ENCODE measurements around the gene PLD4. TPM values are rescaled to one million over a fixed set of nuclear protein-coding genes. Genes with fewer than 3 reads are reported as not detected.

The PLD4 gene
- polyA plus RNA-seq, 1 experiment = 0.01 TPM

DNA sequence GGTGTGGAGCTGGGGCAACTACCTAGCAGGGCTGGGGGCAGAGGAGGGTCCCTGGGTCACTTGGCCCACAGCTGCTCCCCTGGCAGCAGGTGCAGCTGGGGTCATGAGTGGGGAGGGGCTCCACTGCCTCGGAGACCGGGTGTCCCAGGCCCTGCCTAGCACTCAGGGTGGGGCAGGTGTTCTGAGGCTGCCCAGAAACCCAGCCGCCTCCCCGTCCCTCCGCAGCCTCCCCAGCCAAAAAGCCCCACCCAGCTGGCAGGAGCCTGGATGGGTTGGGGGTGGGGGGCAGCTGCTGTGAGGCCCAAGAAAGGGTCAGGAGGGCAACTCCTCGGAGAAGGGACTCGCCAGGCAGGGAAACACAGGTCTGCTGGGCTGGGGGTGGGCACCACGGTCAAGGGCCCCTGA, 42.3 kb downstream of the PLD4 start:
- Histone ChIP-seq H3K4me3 (ENCODE audit: low read depth, low read length) (no peak overlapping the region), H3K9me3 (ENCODE audit: control insufficient read depth, insufficient read depth, low read length) (no peaks in the 10 kb centered on the region; the same call in 1 of the 2 replicates), H3K27ac (ENCODE audit: low read depth, low read length) (no peak overlapping the region), H3K27me3 (ENCODE audit: control insufficient read depth, insufficient read depth, low read length) (no peaks in the 10 kb centered on the region)
- TF ChIP-seq, protein P1, sequence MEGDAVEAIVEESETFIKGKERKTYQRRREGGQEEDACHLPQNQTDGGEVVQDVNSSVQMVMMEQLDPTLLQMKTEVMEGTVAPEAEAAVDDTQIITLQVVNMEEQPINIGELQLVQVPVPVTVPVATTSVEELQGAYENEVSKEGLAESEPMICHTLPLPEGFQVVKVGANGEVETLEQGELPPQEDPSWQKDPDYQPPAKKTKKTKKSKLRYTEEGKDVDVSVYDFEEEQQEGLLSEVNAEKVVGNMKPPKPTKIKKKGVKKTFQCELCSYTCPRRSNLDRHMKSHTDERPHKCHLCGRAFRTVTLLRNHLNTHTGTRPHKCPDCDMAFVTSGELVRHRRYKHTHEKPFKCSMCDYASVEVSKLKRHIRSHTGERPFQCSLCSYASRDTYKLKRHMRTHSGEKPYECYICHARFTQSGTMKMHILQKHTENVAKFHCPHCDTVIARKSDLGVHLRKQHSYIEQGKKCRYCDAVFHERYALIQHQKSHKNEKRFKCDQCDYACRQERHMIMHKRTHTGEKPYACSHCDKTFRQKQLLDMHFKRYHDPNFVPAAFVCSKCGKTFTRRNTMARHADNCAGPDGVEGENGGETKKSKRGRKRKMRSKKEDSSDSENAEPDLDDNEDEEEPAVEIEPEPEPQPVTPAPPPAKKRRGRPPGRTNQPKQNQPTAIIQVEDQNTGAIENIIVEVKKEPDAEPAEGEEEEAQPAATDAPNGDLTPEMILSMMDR (IDR thresholded peaks at IDR 0.05; ENCODE audit: low read depth, low read length) = no peak
- ChIA-PET CTCF (no interaction called here), POLR2A (no interaction called here)
- DNase-seq (ENCODE audit: low read depth, low spot score) = no peak

DNA sequence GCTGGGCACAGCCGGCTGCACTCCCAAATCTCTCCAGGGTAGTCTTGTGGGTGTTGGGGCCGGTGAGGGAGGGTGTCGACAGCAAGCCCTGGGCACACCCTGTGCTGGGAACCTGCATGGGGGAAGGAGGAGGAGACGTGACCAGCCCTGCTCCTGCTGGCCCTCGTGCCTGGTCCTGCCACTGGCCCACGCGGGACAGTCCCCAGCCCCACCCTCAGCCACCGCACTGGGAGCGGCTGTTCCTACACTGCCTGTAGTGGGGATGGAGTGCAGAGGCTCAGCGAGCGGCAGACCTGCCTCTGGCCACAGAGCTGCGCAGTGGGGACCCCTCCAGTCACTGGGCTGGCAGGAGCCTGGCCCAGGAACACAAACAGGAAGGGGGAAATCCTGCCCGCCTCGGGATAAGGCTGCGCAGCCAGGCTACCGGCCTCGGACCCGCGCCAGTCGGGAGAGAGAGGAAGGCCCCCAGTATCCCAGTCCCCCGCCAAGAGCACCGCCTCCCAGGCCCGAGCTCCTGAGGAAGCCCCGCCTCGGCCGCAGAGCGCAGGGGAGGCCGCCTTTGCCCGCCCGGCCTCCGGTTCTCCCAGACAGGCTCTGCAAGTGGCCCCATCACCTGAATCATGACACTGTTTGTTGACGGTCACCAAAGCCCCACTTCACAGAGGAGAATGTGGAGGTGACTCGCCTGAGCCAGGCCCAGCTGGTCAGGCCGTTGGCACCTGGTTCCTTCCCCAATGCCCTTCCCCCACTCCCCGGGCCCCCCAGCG, 42.9 kb downstream of the PLD4 start:
- ChIA-PET POLR2A (no interaction called here), CTCF (interaction anchor here (0.6 to 1.6 kb wide), 2 partner anchors 71 to 209 kb away, joined by 3 to 4 read pairs; no protein-coding TSS in a partner anchor)
- Histone ChIP-seq H3K4me3 (ENCODE audit: low read depth, low read length) (peak overlapping the region; percentile 39), H3K27ac (ENCODE audit: low read depth, low read length) (no peak overlapping the region), H3K9me3 (ENCODE audit: control insufficient read depth, insufficient read depth, low read length) (no peaks in the 10 kb centered on the region; the same call in 1 of the 2 replicates), H3K27me3 (ENCODE audit: control insufficient read depth, insufficient read depth, low read length) (no peaks in the 10 kb centered on the region)
- no peak for DNase-seq (ENCODE audit: low read depth, low spot score)
- TF ChIP-seq, protein P1 (IDR thresholded peaks at IDR 0.05; ENCODE audit: low read depth, low read length) = no peak

DNA sequence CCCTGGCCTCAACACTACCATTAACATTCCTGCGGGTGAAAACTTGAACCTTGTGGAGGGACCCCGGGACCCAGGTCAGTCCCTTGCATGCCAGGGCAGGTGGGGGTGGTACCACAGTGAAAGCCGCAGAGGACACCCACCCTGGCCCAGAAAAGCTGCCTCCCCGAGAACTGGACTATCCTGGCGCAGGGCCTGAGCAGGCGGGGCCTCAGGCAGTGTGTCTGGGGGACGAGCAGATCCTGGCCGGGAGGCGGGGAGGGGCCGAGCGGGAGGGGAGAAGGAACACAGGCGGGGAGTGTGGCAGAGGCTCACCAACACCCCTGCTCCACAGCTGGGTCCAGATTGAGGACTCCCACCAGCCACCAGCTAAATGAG, 43.5 kb downstream of the PLD4 start:
- no peaks in the 10 kb centered on the region; the same call in 1 of the 2 replicates for H3K9me3 ChIP-seq (ENCODE audit: control insufficient read depth, insufficient read depth, low read length)
- TF ChIP-seq, protein P1 (IDR thresholded peaks at IDR 0.05; ENCODE audit: low read depth, low read length) = no peak
- ChIA-PET POLR2A (no interaction called here), CTCF (interaction anchor here (1.6 kb wide), 1 partner anchor 72 kb away, joined by 4 read pairs; no protein-coding TSS in a partner anchor)
- peak overlapping the region; percentile 39 for H3K4me3 ChIP-seq (ENCODE audit: low read depth, low read length)
- DNase-seq (ENCODE audit: low read depth, low spot score) = no peak
- no peak overlapping the region for H3K27ac ChIP-seq (ENCODE audit: low read depth, low read length)
- no peaks in the 10 kb centered on the region for H3K27me3 ChIP-seq (ENCODE audit: control insufficient read depth, insufficient read depth, low read length)

DNA sequence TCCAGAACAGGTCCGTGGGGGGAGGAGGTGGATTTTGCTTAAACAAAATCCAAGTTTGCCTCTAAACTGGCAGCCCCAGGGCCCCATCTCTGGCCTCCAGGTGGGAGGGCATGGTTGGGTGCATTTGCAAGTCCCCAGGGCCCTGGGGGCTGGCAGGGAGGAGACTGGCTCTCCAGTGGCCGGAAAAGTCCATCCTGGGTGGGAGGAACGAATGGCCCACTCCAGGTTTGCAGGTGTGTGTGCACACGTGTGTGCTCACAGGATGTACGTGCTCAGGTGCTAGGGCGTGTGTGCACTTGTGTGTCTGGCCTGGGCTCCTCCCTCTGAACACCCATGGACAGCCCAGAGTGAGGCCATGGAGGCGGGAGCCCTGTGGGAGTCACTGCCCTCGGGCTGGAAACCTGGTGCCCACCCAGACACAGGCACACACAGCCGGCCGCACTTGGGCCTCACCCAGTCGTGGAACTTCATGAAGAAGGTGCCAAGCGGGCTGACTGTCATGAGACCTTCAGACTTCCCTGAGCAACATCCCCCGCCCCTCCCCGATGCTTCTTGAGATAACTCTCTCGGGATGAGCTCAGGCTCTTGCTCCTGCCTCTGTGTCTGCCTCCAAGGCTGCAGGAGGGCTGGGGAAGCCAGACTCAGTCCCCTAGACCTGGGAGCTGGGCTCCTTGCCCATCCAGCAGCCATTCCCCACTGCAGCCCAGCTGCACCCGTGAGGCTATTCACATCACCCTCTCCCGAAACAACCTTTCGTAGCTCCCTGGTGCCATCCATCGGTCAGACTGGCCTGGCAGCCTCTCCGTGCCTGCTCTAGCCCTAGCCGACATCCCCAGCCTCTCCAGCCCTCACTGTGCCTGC, 44.1 kb downstream of the PLD4 start:
- H3K9me3 ChIP-seq (ENCODE audit: control insufficient read depth, insufficient read depth, low read length) = no peaks in the 10 kb centered on the region; the same call in 1 of the 2 replicates
- CTCF ChIA-PET = interaction anchor here (1.0 to 1.6 kb wide), 2 partner anchors 20 to 73 kb away, joined by 4 read pairs; no protein-coding TSS in a partner anchor
- POLR2A ChIA-PET = no interaction called here
- no peaks in the 10 kb centered on the region for H3K27me3 ChIP-seq (ENCODE audit: control insufficient read depth, insufficient read depth, low read length)
- H3K27ac ChIP-seq (ENCODE audit: low read depth, low read length) = no peak overlapping the region
- no peak for DNase-seq (ENCODE audit: low read depth, low spot score)
- TF ChIP-seq, protein P1 (IDR thresholded peaks at IDR 0.05; ENCODE audit: low read depth, low read length) = no peak
- H3K4me3 ChIP-seq (ENCODE audit: low read depth, low read length) = no peak overlapping the region
